Kidney epithelial cell (primary cell): ENCODE results near the gene KLRF2. TPM values are rescaled to one million over a fixed set of nuclear protein-coding genes. Genes with fewer than 3 reads are reported as not detected.
"Not testable (repeated sequence)": the region's sequence is repeated elsewhere in the genome, so short reads cannot be mapped to it uniquely, and the experiment has no call there.

Experiments used
- DNase-seq: peaks from one replicate; pipeline ENCODE4 v3.0.0-alpha.2; 2010; ENCODE audit warnings: low read depth
- H3K27me3 ChIP-seq: 2 replicates; pipeline ENCODE4 v1.6.0; 2011; ENCODE audit warnings: low read length; ENCODE audit not compliant: control insufficient read depth, insufficient read depth
- H3K36me3 ChIP-seq: 2 replicates; pipeline ENCODE4 v1.5.1; 2011; ENCODE audit warnings: low read length; ENCODE audit not compliant: control insufficient read depth, insufficient read depth
- H3K4me3 ChIP-seq: 2 replicates; pipeline ENCODE4 v1.5.1; 2011; ENCODE audit warnings: low read depth, mild to moderate bottlenecking, control low read depth, low read length
- CTCF ChIP-seq: IDR thresholded peaks from 2 replicates; pipeline ENCODE4 v1.5.1; 2011; ENCODE audit warnings: mild to moderate bottlenecking, moderate library complexity, low read length, control low read depth, inconsistent platforms; ENCODE audit not compliant: insufficient read depth, poor library complexity, severe bottlenecking
- total RNA-seq: library from RNA; depleted of rRNA; stranded (reverse); fragments of >200 nt; gene quantifications from 2 replicates; pipeline ENCODE4 v1.2.3, GENCODE V29; 2015

The KLRF2 gene
- total RNA-seq, 1 donor from 2014 or later = not detected

GRCh38 chr12:9872742-9873141 lies 8.5 kb upstream of the KLRF2 start:
- Histone ChIP-seq H3K4me3 (no peak overlapping the region), H3K27me3 (no peaks in the 10 kb centered on the region), H3K36me3 (no peaks in the 10 kb centered on the region)
- no peak for TF ChIP-seq CTCF
- DNase-seq = no peak

GRCh38 chr12:9876120-9876519 lies 5.2 kb upstream of the KLRF2 start:
- not testable (repeated sequence) for DNase-seq, H3K27me3 ChIP-seq, H3K4me3 ChIP-seq, H3K36me3 ChIP-seq

GRCh38 chr12:9880532-9881078 lies 684 bp upstream of the KLRF2 start:
- no peaks in the 10 kb centered on the region for H3K36me3 ChIP-seq
- TF ChIP-seq CTCF = no peak
- H3K4me3 ChIP-seq = no peak overlapping the region
- no peaks in the 10 kb centered on the region for H3K27me3 ChIP-seq
- DNase-seq = no peak

- DNase-seq = no peak
- Histone ChIP-seq H3K27me3 (no peaks in the 10 kb centered on the region), H3K36me3 (no peaks in the 10 kb centered on the region), H3K4me3 (no peak overlapping the region)
- TF ChIP-seq CTCF = no peak
Measured at GRCh38 chr12:9881988-9882387, 699 bp downstream of the KLRF2 start.

- Histone ChIP-seq H3K4me3 (no peak overlapping the region), H3K27me3 (no peaks in the 10 kb centered on the region), H3K36me3 (no peaks in the 10 kb centered on the region)
- DNase-seq = no peak
- TF ChIP-seq CTCF = no peak
Measured at GRCh38 chr12:9883175-9883574, 1.9 kb downstream of the KLRF2 start.

- TF ChIP-seq CTCF = no peak
- DNase-seq = no peak
- Histone ChIP-seq H3K27me3 (no peaks in the 10 kb centered on the region), H3K36me3 (no peaks in the 10 kb centered on the region), H3K4me3 (no peak overlapping the region)
Measured at GRCh38 chr12:9888665-9889273, 7.5 kb downstream of the KLRF2 start.
